ENCODE measurements around the gene PATZ1. TPM values are rescaled to one million over a fixed set of nuclear protein-coding genes. Genes with fewer than 3 reads are reported as not detected.

Gene PATZ1
- total and polyA plus RNA-seq, 2 of the 8 experiments (the other 6 are each of a cell fraction or from before 2014, with no cell fraction given): 62.1 to 70.9 TPM

DNA sequence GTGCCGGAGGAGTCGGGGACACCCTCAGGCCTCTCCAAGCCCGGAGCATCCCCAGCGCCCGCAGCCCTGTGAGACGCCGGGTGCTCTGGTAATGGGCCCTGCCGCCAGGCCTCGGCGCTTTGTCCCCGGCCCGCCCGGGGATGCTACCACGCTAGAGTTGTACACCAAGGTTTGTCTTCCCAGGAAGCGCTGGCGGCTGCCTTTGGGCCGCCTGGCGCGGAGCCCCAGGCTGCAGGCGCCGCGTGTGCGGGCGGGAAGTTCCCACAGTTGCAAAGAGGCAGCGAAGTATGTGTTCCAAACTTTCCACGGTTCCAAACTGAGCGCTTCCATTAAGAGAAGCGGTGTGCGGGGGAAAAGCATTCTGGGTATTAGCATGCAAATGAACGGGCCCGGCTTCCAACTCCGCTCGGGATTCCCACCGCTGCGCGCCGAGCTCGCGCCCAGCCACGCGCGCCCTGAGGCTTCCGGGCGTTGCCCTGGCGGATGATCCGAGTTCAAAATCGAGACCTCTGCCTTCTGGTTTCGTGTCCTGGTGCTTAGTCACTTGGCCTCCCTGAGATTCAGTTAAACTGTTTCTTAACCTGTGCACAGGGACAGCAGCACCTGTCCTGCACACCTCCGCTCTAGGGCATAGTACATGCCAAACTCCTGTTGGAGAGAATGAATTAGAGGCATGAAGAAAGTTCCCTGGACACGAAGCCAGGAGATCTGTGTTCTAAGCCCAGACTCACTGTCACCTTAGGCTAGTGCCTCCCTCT lies 1.3 kb upstream of the PATZ1 start (continued):
- TF ChIP-seq PHF8 (conservative IDR thresholded peaks at IDR 0.05; ENCODE audit: low read depth, low read length): peak; percentile 48
- no peak for TF ChIP-seq BRCA1 (IDR thresholded peaks at IDR 0.05; ENCODE audit: low read depth, low read length)
- no peak for TF ChIP-seq SP1 (IDR thresholded peaks at IDR 0.05; ENCODE audit: low read depth, low read length)
- no peak for TF ChIP-seq HDAC6 (IDR thresholded peaks at IDR 0.05; ENCODE audit: low read depth, low read length)
- TF ChIP-seq RNF2 (IDR thresholded peaks at IDR 0.05; ENCODE audit: borderline replicate concordance, low read depth, low read length, missing control alignments, poor library complexity, severe bottlenecking): no peak
- TF ChIP-seq SIN3A (conservative IDR thresholded peaks at IDR 0.05 in 1 of 2, IDR thresholded peaks at IDR 0.05 in 1 of 2; ENCODE audit: low read depth in 1 of 2, low read length in 2 of 2): 0 out of 4 replicates have a peak, but pooled peaks of 1 of the 2 experiments have one; percentile 38
- TF ChIP-seq JUND (IDR thresholded peaks at IDR 0.05; ENCODE audit: low read length): no peak
